NT2/D1 (cell line): ENCODE measurements around the gene MAP2K3.

Source experiments
- YY1 ChIP-seq: IDR thresholded peaks from 2 replicates; pipeline ENCODE4 v1.6.1; 2011; ENCODE audit not compliant: insufficient read length, insufficient read depth
- ZNF274 ChIP-seq: IDR thresholded peaks from 2 replicates; pipeline ENCODE4 v1.6.1; 2011; ENCODE audit warnings: mild to moderate bottlenecking, low read depth, low read length

- no peak for TF ChIP-seq YY1
- no peak for TF ChIP-seq ZNF274
Observed at GRCh38 chr17:21280081-21280518, 4.4 kb upstream of the MAP2K3 start.
